Stimulated activated CD4-positive, alpha-beta T cell treated with anti-CD3 and anti-CD28 coated beads, Interleukin-1b, Interleukin-23, amount 100 ng/mL, for 4 hours (primary cell): ENCODE results near the gene C1orf87.
A peak's percentile ranks its signal among the peaks of the same experiment; 100 is the strongest.
"Not testable (repeated sequence)": the region's sequence is repeated elsewhere in the genome, so short reads cannot be mapped to it uniquely, and the experiment has no call there.

Source experiments
- DNase-seq, 2 donors: peaks; one replicate each; pipeline ENCODE4 v3.0.0-alpha.2; 2020; ENCODE audit warnings: low read depth in 2 of 2

The C1orf87 gene

GRCh38 chr1:59994302-59995198, 79.0 kb downstream of the C1orf87 start:
- no peak for DNase-seq

DNA sequence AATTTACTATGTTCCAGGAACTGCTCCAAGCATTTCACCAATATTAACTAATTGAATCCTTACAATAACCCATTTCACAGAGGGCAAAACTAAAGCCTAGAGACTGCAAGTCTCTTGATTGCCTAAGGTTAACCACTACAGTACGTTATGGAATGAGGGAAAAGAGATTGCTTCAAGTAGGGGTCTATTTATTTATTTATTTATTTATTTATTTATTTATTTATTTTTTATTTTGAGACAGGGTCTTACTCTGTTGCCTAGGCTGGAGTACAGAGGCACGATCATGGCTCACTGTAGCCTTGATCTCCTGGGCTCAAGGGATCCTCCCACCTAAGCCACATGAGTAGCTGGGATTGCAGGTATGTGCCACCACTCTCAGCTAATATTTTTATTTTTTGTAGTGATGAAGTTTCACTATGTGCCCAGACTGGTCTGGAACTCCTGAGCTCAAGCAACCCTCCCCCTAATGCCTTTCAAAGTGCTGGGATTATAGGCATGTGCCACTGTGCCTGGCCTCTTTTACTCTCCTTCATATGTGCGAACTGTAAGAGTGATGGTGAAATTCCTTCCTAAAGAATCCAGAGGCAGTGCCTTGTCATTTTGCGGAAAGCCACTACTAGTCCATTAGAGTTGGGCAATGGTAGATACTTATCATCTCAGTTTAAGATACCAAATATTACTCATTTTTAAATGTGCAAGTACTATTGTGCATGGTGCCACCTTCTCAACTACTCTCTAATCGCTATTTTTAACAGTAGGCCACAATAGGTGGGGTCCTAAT, 81.3 kb downstream of the C1orf87 start:
- no peak for DNase-seq

- no peak for DNase-seq
Measured at GRCh38 chr1:59990470-59990869, 83.1 kb downstream of the C1orf87 start.

- no peak for DNase-seq
Measured at GRCh38 chr1:59986516-59987310, 86.9 kb downstream of the C1orf87 start.

GRCh38 chr1:59985911-59986515, 87.6 kb downstream of the C1orf87 start:
- no peak for DNase-seq

- DNase-seq: no peak
Measured at GRCh38 chr1:59979666-59980065, 93.9 kb downstream of the C1orf87 start.

- DNase-seq: no peak
Measured at GRCh38 chr1:59978511-59978910, 95.1 kb downstream of the C1orf87 start.

DNA sequence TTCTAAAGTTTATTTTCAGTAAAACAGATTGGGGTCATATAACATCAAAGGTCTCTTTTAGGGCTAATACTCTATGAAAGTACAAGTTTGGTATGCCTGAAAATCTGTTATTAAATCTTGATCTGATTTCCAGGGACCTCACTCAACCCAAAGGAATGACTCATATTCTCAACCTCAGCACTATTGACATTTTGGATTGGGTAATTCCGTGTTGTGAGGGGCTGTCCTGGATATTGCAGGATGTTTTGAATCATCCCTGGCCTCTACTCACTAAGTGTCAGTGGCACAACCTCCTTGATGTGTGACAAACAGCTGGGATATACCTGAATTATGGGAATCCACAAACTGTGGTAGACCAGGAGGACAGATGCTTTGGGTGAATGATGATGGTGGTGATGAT, 95.5 kb downstream of the C1orf87 start:
- no peak for DNase-seq

DNA sequence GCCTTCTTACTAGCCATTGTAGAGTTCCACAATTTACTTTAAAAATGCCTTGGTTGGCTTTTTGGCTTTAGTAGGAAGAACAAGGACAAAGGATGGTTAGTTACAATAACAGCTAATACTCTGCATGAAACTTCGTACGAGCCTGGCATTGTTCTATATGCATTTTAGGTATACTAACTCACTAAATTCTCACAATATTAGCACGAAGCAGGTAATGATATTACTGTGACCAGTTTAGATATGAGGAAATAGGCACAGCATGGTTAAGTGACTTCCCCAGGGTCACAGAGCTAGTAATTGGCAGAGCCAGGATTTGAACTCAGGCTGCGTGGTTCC, 96.5 kb downstream of the C1orf87 start:
- no peak for DNase-seq

GRCh38 chr1:59976194-59977074, 97.1 kb downstream of the C1orf87 start:
- peak; percentile 13 to 37 for DNase-seq

- no peak for DNase-seq
Measured at GRCh38 chr1:59973719-59974118, 99.9 kb downstream of the C1orf87 start.

DNA sequence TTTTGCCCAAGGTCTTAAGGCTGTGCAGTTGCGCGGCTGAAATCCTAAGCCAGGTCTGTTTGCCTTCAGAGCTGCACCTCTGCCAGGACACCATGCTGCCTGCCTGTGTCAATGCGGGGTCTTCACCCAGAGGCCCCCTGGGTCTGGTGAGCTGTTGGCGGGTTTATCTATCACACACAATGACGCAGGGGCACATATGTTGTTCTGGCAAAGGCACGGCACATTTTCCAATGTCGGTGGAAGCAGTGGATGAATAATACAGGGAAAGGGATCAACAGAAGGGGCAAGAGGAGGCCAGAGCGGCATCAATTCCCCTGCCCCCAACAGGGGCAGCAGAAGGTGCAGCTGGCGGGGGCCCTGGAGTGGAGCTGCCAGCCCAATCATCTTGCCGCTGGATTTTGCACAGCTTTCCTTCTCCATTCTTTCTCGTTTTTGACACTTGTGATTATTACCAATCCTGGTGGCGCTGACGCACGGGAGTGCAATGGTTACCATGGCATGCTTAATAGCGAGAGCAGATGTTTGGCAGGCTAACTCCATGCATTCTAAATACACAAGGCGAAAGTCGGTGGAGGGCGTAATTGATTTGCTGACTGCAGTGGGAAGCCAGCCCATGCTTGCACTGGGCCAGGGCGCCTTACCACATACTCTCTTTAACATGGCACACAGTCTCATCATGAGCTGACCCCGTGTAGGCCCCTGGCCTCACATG, 101.2 kb downstream of the C1orf87 start:
- no peak for DNase-seq

GRCh38 chr1:59971464-59971911, 102.1 kb downstream of the C1orf87 start:
- peak; percentile 27 to 32 for DNase-seq

GRCh38 chr1:59969542-59970175, 103.9 kb downstream of the C1orf87 start:
- not testable (repeated sequence) for DNase-seq

DNA sequence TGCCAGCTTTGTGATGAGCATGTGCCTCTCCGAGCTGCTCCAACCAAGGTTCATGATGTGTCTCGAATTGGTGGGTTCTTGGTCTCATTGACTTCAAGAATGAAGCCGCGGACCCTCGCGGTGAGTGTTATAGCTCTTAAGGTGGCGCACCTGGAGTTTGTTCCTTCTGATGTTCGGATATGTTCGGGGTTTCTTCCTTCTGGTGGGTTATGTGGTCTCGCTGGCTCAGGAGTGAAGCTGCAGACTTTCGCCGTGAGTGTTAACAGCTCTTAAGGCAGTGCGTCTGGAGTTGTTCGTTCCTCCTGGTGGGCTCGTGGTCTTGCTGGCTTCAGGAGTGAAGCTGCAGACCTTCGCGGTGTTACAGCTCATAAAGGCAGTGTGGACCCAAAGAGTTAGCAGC, 104.8 kb downstream of the C1orf87 start:
- not testable (repeated sequence) for DNase-seq

DNA sequence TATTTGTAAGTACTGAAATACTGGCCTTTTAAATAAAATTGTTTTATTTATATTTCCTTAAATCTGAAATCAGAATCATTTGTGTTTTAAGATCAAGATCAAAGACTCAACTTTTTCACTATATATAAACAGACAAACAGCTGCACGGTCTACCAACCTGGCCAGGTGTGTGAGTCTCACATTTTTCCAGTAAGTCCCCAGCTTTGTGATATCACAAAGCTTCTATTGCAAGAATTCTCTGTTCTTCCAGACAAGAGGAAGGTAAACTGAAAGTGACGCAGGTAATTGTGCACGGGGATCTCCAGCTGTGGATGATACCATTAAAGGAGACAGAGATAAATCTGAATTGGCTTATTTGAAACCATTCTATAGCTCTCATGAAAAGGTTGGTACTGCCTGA, 105.8 kb downstream of the C1orf87 start:
- DNase-seq: no peak

DNA sequence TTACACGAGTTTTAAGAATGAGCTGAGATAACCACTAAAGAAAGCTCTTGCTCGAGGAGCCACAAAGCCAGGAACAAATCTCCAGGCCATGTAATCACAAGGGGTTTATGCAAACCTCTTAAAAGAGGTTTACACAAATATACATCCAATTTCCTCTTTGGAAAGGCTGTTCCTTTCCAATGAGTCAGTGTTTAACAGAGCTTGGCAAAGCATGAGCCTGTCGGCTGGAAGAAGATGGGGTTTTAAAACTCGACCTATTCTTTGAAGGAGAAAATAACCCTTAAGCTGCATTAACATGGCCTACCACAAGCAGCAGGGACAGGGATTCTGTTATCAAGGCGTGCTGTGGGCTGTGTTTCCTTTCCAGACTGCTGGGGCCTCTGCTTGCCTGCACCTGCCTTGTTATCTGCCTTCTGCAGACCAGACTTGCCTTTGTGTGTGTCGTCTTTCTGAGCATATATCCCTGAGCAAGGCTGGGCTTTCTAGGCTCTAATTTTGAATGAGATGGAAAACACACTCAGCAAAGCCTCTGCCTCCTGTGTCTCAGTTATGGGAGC, 106.4 kb downstream of the C1orf87 start:
- DNase-seq: no peak

DNA sequence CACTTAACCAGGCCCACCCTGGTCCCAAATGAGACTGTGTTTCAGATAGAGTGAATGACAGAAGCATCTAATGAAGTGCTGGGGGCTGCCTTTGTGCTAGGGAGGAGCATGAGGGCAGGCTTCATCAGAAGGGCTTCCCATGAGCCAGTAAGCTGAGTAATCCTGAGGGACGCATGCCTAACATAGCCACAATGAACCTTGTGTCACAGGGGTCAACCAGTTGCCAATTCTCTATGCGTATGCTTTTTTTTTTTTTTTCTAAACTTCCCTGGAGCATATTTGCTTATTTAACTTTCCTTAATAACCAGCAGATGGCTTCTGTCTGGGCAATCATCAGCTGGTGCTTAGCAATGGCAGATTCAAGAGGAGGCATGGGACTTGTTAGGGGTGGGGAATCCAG, 121.5 kb downstream of the C1orf87 start:
- no peak for DNase-seq

DNA sequence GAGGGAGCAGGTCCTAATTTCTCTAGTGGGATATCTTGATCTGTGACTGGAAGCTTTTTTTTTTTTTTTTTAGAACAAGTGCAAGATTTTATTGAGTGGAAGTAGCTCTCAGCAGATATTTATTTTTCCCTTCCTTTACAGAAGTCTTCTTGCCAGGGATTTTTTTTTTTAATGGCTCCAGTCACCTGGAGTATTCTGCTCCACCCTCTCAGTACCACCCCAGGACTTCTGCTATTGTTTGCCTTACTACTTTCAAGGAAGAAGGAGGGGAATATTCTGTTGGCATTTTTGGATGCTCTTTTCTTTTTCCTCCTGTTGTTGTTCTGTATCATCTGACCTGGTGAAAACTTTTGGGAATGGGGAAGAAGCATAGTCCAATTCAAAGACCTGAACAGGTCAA, 123.9 kb downstream of the C1orf87 start:
- no peak for DNase-seq
